Ascending aorta (tissue), 2 donors: ENCODE measurements around the gene CSTB. TPM values are rescaled to one million over a fixed set of nuclear protein-coding genes. Genes with fewer than 3 reads are reported as not detected.

Experiments
- DNase-seq, 2 donors: peaks; one replicate each; pipeline ENCODE4 v3.0.0-alpha.2; 2019; ENCODE audit warnings: low spot score in 2 of 2
- H3K27ac ChIP-seq, 2 donors: fragments of 200-600 bp; sonication (generic); one replicate each; pipeline ENCODE4 v1.5.1; 2016 to 2017; ENCODE audit warnings: mild to moderate bottlenecking in 1 of 2
- H3K27me3 ChIP-seq: fragments of 200-600 bp; sonication (generic); one replicate; pipeline ENCODE4 v1.5.1; 2017
- H3K36me3 ChIP-seq, 2 donors: fragments of 200-600 bp; sonication (generic); one replicate each; pipeline ENCODE4 v1.5.1; 2016
- H3K4me1 ChIP-seq, 2 donors: fragments of 200-600 bp; sonication (generic); one replicate each; pipeline ENCODE4 v1.5.1; 2016 to 2017; ENCODE audit warnings: mild to moderate bottlenecking in 1 of 2
- H3K4me3 ChIP-seq, 2 donors: fragments of 200-600 bp; sonication (generic); one replicate each; pipeline ENCODE4 v1.5.1; 2016 to 2017; ENCODE audit warnings: mild to moderate bottlenecking in 1 of 2
- H3K9me3 ChIP-seq, 2 donors: fragments of 200-600 bp; sonication (generic); one replicate each; pipeline ENCODE4 v1.5.1; 2016
- intact Hi-C: fragments of 100-400 bp; cut with DNase I; formaldehyde crosslinking; loops from one replicate; pipeline ENCODE4 v1.15.1; 2023
- total RNA-seq: library from RNA; depleted of rRNA; stranded (reverse); fragments of >200 nt; gene quantifications from one replicate; pipeline ENCODE4 v1.1.0, GENCODE V29; 2016
- TF ChIP-seq, protein P1 (sequence below), 3 experiments: fragments of 200-600 bp in 2 of 3; fragments of 450-650 bp in 1 of 3; sonication (generic) in 2 of 3; IDR thresholded peaks; one replicate each; pipeline ENCODE4 v1.5.1; 2016 to 2019; ENCODE audit warnings: antibody characterized with exemption in 3 of 3, mild to moderate bottlenecking in 1 of 3, moderate library complexity in 1 of 3

The CSTB gene
- total RNA-seq, 1 donor from 2014 or later = 8.7 TPM

DNA sequence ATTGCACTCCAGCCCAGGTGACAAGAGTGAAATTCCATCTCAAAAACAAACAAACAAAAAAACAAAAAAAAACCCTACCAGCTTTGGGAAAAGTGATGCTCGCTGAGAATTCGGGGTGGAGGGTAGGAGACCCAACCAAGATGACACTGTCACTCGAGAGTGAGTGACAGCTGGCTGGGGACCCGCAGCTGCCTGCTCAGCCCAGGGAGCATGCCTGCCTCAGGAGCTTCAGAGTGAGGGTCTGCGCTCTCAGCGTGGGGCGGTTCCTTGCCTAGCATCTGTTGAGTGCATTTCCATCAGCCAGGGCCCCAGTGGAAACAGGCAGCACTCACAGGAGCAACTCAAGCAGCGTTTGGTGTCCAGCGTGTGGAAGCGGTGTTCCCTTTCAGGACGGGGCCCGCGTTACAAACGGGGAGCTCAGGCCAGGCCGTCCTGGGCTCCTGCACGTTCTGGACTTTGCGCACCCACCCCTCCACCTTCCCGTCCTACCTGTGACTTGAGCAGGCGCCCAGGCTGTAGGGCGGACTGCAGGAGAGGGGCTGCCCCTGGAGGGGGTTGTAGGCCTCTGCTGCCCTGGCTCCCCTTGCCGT, 5.9 kb downstream of the CSTB start:
- H3K4me3 ChIP-seq = no peak overlapping the region
- intact Hi-C loops = no loop called here
- peaks cover 0 to 11% of the 10 kb centered on the region in 2 donors for H3K4me1 ChIP-seq
- H3K27ac ChIP-seq = no peak overlapping the region
- no peaks in the 10 kb centered on the region for H3K27me3 ChIP-seq
- TF ChIP-seq, protein P1, sequence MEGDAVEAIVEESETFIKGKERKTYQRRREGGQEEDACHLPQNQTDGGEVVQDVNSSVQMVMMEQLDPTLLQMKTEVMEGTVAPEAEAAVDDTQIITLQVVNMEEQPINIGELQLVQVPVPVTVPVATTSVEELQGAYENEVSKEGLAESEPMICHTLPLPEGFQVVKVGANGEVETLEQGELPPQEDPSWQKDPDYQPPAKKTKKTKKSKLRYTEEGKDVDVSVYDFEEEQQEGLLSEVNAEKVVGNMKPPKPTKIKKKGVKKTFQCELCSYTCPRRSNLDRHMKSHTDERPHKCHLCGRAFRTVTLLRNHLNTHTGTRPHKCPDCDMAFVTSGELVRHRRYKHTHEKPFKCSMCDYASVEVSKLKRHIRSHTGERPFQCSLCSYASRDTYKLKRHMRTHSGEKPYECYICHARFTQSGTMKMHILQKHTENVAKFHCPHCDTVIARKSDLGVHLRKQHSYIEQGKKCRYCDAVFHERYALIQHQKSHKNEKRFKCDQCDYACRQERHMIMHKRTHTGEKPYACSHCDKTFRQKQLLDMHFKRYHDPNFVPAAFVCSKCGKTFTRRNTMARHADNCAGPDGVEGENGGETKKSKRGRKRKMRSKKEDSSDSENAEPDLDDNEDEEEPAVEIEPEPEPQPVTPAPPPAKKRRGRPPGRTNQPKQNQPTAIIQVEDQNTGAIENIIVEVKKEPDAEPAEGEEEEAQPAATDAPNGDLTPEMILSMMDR (IDR thresholded peaks at IDR 0.05) = no peak
- DNase-seq = no peak
- no peaks in the 10 kb centered on the region for H3K9me3 ChIP-seq
- peaks cover 17 to 24% of the 10 kb centered on the region in 2 donors for H3K36me3 ChIP-seq

DNA sequence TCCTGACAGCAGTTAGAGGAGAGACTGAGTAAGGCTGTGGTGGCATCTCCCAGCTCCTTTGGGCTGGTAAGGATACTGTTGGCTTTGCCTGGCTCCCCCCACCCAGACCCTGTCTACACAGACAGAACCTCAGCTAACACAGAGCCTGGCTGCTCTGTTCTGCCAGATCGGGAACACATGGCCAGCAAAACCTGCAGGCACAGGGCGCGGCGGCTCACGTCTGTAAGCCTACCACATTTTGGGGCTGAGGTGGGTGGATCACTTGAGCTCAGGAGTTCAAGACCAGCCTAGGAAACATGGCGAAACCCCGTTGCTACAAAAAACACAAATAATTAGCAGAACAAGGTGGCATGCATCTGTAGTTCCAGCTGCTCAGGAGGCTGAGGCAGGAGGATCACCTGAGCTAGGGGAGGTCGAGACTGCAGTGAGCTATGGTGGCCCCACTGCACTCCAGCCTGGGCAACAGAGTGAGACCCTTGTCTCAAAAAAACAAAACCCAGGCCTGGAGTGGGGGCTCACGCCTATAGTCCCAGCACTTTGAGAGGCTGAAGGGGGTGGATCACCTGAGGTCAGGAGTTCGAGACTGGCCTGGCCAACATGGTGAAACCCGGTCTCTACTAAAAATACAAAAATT, 6.7 kb downstream of the CSTB start:
- Histone ChIP-seq H3K36me3 (peaks cover 17 to 21% of the 10 kb centered on the region in 2 donors), H3K27me3 (no peaks in the 10 kb centered on the region), H3K4me3 (no peak overlapping the region), H3K9me3 (no peaks in the 10 kb centered on the region), H3K4me1 (peaks cover 0 to 4% of the 10 kb centered on the region in 2 donors), H3K27ac (no peak overlapping the region)
- TF ChIP-seq, protein P1 (IDR thresholded peaks at IDR 0.05) = no peak
- intact Hi-C loops = no loop called here
- DNase-seq = no peak

DNA sequence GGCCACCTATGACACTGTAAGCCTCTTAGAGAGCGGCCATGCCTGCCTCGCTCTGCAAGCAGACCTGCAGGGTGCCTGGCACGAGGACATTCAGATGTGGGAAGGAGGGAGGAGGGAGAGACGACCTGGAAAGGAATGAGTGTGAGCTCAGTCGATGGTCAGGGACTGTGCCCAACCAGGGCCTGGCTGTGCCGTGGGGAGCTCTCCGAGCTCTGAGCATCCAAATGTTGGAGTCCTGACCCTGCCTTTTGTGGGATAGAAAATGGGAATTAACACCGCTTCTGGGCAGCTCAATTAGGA, 7.3 kb downstream of the CSTB start:
- Histone ChIP-seq H3K27me3 (no peaks in the 10 kb centered on the region), H3K27ac (no peak overlapping the region), H3K9me3 (no peaks in the 10 kb centered on the region), H3K4me3 (no peak overlapping the region), H3K36me3 (peaks cover 11 to 14% of the 10 kb centered on the region in 2 donors), H3K4me1 (peaks cover 0 to 3% of the 10 kb centered on the region in 2 donors)
- intact Hi-C loops = no loop called here
- TF ChIP-seq, protein P1 (IDR thresholded peaks at IDR 0.05) = no peak
- DNase-seq = no peak

DNA sequence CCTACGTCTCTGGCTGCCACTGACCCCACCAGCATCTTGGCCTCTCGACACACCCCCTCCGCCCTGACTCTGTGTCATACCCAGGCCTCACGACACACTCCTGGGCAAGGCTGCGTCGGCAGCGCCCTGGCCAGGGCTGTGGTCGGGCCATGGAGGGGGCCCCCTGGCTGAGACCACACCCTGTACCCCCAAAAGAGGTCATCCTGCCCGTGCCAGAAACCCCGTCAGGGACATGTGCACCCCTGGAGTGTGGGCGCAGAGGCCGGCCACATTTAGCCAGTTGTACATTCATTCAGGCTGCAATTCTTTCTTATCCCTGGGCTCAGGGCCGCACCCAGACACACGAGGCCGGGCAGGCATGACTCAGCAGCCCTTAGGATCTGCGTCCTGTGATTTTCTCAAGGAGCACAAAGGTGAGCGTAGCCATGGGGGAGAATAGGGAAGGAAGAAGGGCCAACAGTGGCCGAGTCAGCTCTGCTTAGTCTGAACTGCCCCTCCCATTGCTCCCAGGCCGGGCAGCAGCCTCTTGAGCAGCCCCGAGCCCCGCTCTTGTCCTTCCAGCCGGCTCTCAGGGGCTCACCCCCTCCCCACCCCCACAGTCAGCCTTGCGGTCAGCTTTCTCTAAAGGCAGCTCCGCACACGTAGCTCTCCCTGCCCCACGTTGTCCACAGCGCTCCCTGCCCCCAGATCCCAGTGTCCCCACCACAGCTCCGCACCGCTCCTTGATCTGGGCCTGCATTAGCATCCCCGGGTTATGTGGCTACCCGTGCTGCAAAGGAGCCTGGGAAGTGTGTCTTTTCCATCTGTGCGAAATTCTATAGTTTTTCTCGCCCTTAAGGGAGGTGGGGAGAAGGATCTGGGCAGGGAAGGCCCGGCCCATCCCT, 7.9 kb downstream of the CSTB start:
- TF ChIP-seq, protein P1 (IDR thresholded peaks at IDR 0.05) = no peak
- no peaks in the 10 kb centered on the region for H3K9me3 ChIP-seq
- DNase-seq = no peak

DNA sequence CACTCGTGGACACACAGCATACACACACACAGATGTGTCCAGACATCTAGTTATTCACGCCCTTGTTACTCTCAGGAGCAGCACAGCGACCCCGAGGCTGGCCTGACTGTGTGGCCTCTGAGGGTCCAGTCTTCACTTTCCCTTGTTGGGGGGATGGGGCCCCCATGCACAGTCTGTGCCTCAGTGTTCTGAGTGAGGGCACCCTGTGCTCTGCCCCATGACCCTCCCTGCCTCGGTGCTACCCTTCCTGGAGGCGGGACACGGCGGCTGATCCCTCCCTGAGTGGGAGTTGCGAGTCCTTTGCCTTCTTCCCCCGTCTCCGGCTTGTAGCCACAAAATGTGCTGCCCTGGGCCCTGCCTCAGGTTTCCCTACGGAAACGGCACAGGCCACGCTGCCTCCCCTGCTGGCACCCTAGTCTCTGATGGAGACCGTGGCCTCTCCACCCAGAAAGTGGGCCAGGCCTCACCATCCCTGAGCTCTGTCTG, 8.6 kb downstream of the CSTB start:
- peaks cover 0 to 10% of the 10 kb centered on the region in 2 donors for H3K36me3 ChIP-seq
- H3K9me3 ChIP-seq = no peaks in the 10 kb centered on the region
- intact Hi-C loops = loop anchor here (2.0 kb wide), 1 partner anchor 53 kb away; no protein-coding TSS in a partner anchor
- peaks cover 0 to 3% of the 10 kb centered on the region in 2 donors for H3K4me1 ChIP-seq
- no peak for DNase-seq
- H3K27me3 ChIP-seq = no peaks in the 10 kb centered on the region
- H3K27ac ChIP-seq = no peak overlapping the region
- TF ChIP-seq, protein P1 (IDR thresholded peaks at IDR 0.05) = no peak
- H3K4me3 ChIP-seq = no peak overlapping the region

More for the DNA sequence above, 7.9 kb downstream of the CSTB start:
- Histone ChIP-seq H3K27me3 (no peaks in the 10 kb centered on the region), H3K4me3 (no peak overlapping the region), H3K27ac (no peak overlapping the region), H3K4me1 (peaks cover 0 to 3% of the 10 kb centered on the region in 2 donors), H3K36me3 (peaks cover 5 to 10% of the 10 kb centered on the region in 2 donors)
- intact Hi-C loops = loop anchor here (2.0 kb wide), 1 partner anchor 53 kb away; no protein-coding TSS in a partner anchor
